CD8-positive, alpha-beta memory T cell (primary cell): ENCODE measurements around the gene BICDL1. TPM values are rescaled to one million over a fixed set of nuclear protein-coding genes. Genes with fewer than 3 reads are reported as not detected.
A peak's percentile ranks its signal among the peaks of the same experiment; 100 is the strongest.

Source experiments
- CTCF ChIA-PET: fragments of 350-600 bp; sonication (Branson Sonifier 250); formaldehyde crosslinking; loops from one replicate; lab custom pipeline; 2021; ENCODE audit warnings: antibody characterized with exemption; lab: Charles Lee
- POLR2A ChIA-PET: fragments of 350-600 bp; sonication (Branson Sonifier 250); formaldehyde crosslinking; loops from one replicate; lab custom pipeline; 2021; ENCODE audit warnings: antibody characterized with exemption; lab: Charles Lee
- DNase-seq, 5 donors: peaks; one replicate each; pipeline versions ENCODE4 v3.0.0 to v3.0.0-alpha.2; 2020 to 2022; ENCODE audit warnings: mixed read lengths in 1 of 5
- H3K27ac ChIP-seq: one replicate; pipeline ENCODE4 v1.7.0; 2013; ENCODE audit warnings: low read depth, mild to moderate bottlenecking, low read length, moderate library complexity
- H3K27me3 ChIP-seq: 2 replicates; pipeline ENCODE4 v1.7.0; 2013; ENCODE audit warnings: low read length, mild to moderate bottlenecking; ENCODE audit not compliant: insufficient read depth, poor library complexity, severe bottlenecking
- H3K36me3 ChIP-seq: 2 replicates; pipeline ENCODE4 v1.7.0; 2013; ENCODE audit warnings: mild to moderate bottlenecking, low read length, moderate library complexity; ENCODE audit not compliant: insufficient read depth
- H3K4me1 ChIP-seq: 2 replicates; pipeline ENCODE4 v1.7.0; 2013; ENCODE audit warnings: mild to moderate bottlenecking, low read length, moderate library complexity; ENCODE audit not compliant: insufficient read depth
- H3K4me3 ChIP-seq: 2 replicates; pipeline ENCODE4 v1.7.0; 2013; ENCODE audit warnings: mild to moderate bottlenecking, low read length
- H3K9me3 ChIP-seq: 2 replicates; pipeline ENCODE4 v1.7.0; 2013; ENCODE audit warnings: mild to moderate bottlenecking, low read length
- H3K27ac Mint-ChIP-seq, 8 donors: one replicate each; pipeline ENCODE4 v1.8.0; 2020 to 2021; ENCODE audit warnings: mixed read lengths in 8 of 8, mild to moderate bottlenecking in 6 of 8, inconsistent platforms in 3 of 8, moderate library complexity in 3 of 8
- H3K27me3 Mint-ChIP-seq, 2 donors: one replicate each; pipeline ENCODE4 v1.8.0; 2020 to 2021; ENCODE audit warnings: mixed read lengths in 2 of 2, mild to moderate bottlenecking in 1 of 2, moderate library complexity in 1 of 2
- H3K36me3 Mint-ChIP-seq, 3 donors: one replicate each; pipeline ENCODE4 v1.8.0; 2020 to 2021; ENCODE audit warnings: mixed read lengths in 3 of 3, inconsistent platforms in 1 of 3, mild to moderate bottlenecking in 1 of 3
- H3K4me1 Mint-ChIP-seq, 3 donors: one replicate each; pipeline ENCODE4 v1.8.0; 2020 to 2021; ENCODE audit warnings: mixed read lengths in 3 of 3, inconsistent platforms in 1 of 3, mild to moderate bottlenecking in 1 of 3
- H3K4me3 Mint-ChIP-seq, 7 donors: one replicate each; pipeline ENCODE4 v1.8.0; 2020 to 2021; ENCODE audit warnings: mixed read lengths in 7 of 7, mild to moderate bottlenecking in 6 of 7, moderate library complexity in 4 of 7, inconsistent platforms in 2 of 7
- H3K9me3 Mint-ChIP-seq, 5 donors: one replicate each; pipeline ENCODE4 v1.8.0; 2020 to 2022; ENCODE audit warnings: mixed read lengths in 5 of 5, mild to moderate bottlenecking in 3 of 5, moderate library complexity in 2 of 5, inconsistent platforms in 1 of 5
- polyA plus RNA-seq: library from polyadenylated mRNA; unstranded; fragments of 300-500 nt; fragmentation: Illumina TruSeq; gene quantifications from one replicate; pipeline ENCODE4 v1.2.3, GENCODE V29; 2021
- total RNA-seq, 2 experiments: library from RNA; stranded (reverse); gene quantifications; one replicate each; pipeline ENCODE4 v1.2.3, GENCODE V29; 2021

The BICDL1 gene
- total and polyA plus RNA-seq, 3 experiments from 2014 or later: 7.4 to 109 (median 106) TPM

- Histone ChIP-seq H3K27me3 (no peaks in the 10 kb centered on the region), H3K27ac (no peak overlapping the region), H3K4me3 (no peak overlapping the region), H3K4me1 (no peaks in the 10 kb centered on the region), H3K36me3 (peaks cover 22% of the 10 kb centered on the region), H3K9me3 (no peaks in the 10 kb centered on the region)
- H3K27me3 Mint-ChIP-seq: no peaks in the 10 kb centered on the region
- POLR2A ChIA-PET: interaction anchor here (0.7 kb wide), 1 partner anchor 1326 kb away, joined by 3 read pairs; no protein-coding TSS in a partner anchor
- CTCF ChIA-PET: interaction anchor here (1.3 kb wide), 1 partner anchor 57 kb away, joined by 4 read pairs; no protein-coding TSS in a partner anchor
- H3K4me3 Mint-ChIP-seq: no peak overlapping the region
- peaks cover 3 to 10% (median 9%) of the 10 kb centered on the region in 3 donors for H3K4me1 Mint-ChIP-seq
- no peak for DNase-seq
- no peaks in the 10 kb centered on the region for H3K9me3 Mint-ChIP-seq
- peak overlapping the region in 6 of 8 donors; percentile 35 to 84 (median 66) for H3K27ac Mint-ChIP-seq
- H3K36me3 Mint-ChIP-seq: peaks cover 0 to 89% (median 17%) of the 10 kb centered on the region in 3 donors
Measured at GRCh38 chr12:120064054-120064940, 75.3 kb downstream of the BICDL1 start.

- H3K27ac Mint-ChIP-seq: no peak overlapping the region
- DNase-seq: no peak
- no peak overlapping the region for H3K27ac ChIP-seq
- ChIA-PET POLR2A (no interaction called here), CTCF (no interaction called here)
- no peaks in the 10 kb centered on the region for H3K27me3 Mint-ChIP-seq
- peaks cover 6 to 9% (median 6%) of the 10 kb centered on the region in 3 donors for H3K4me1 Mint-ChIP-seq
- no peaks in the 10 kb centered on the region for H3K27me3 ChIP-seq
- H3K9me3 ChIP-seq: no peaks in the 10 kb centered on the region
- H3K4me3 Mint-ChIP-seq: no peak overlapping the region
- H3K9me3 Mint-ChIP-seq: no peaks in the 10 kb centered on the region
- H3K4me1 ChIP-seq: no peaks in the 10 kb centered on the region
- peaks cover 22% of the 10 kb centered on the region for H3K36me3 ChIP-seq
- H3K36me3 Mint-ChIP-seq: peaks cover 0 to 95% (median 17%) of the 10 kb centered on the region in 3 donors
- H3K4me3 ChIP-seq: no peak overlapping the region
Measured at GRCh38 chr12:120065472-120065871, 76.4 kb downstream of the BICDL1 start.

- Histone ChIP-seq H3K9me3 (no peaks in the 10 kb centered on the region), H3K4me1 (no peaks in the 10 kb centered on the region), H3K27me3 (no peaks in the 10 kb centered on the region), H3K4me3 (no peak overlapping the region), H3K36me3 (peaks cover 22% of the 10 kb centered on the region), H3K27ac (no peak overlapping the region)
- Mint-ChIP-seq H3K4me3 (no peak overlapping the region), H3K4me1 (peaks cover 4 to 9% (median 6%) of the 10 kb centered on the region in 3 donors), H3K27me3 (no peaks in the 10 kb centered on the region), H3K36me3 (peaks cover 0 to 92% (median 16%) of the 10 kb centered on the region in 3 donors), H3K9me3 (no peaks in the 10 kb centered on the region), H3K27ac (peak overlapping the region in 2 of 8 donors; percentile 54 to 78)
- POLR2A ChIA-PET: no interaction called here
- CTCF ChIA-PET: interaction anchor here (1.1 kb wide), 1 partner anchor 21 kb away, joined by 3 read pairs; no protein-coding TSS in a partner anchor
- DNase-seq: no peak
Measured at GRCh38 chr12:120066341-120066740, 77.3 kb downstream of the BICDL1 start.

GRCh38 chr12:120067084-120067869 is 78.2 kb downstream of the BICDL1 start:
- Histone ChIP-seq H3K4me1 (no peaks in the 10 kb centered on the region), H3K4me3 (no peak overlapping the region), H3K27ac (no peak overlapping the region), H3K9me3 (no peaks in the 10 kb centered on the region), H3K36me3 (peaks cover 19% of the 10 kb centered on the region), H3K27me3 (no peaks in the 10 kb centered on the region)
- Mint-ChIP-seq H3K4me1 (peaks cover 4 to 6% (median 5%) of the 10 kb centered on the region in 3 donors), H3K36me3 (peaks cover 0 to 92% (median 18%) of the 10 kb centered on the region in 3 donors), H3K27me3 (no peaks in the 10 kb centered on the region), H3K4me3 (no peak overlapping the region), H3K9me3 (no peaks in the 10 kb centered on the region), H3K27ac (peak overlapping the region in 7 of 8 donors; percentile 6 to 74 (median 52))
- no peak for DNase-seq
- POLR2A ChIA-PET: no interaction called here
- CTCF ChIA-PET: interaction anchor here (1.1 kb wide), 1 partner anchor 20 kb away, joined by 3 read pairs; no protein-coding TSS in a partner anchor

- DNase-seq: no peak
- POLR2A ChIA-PET: no interaction called here
- Mint-ChIP-seq H3K27ac (peak overlapping the region in 4 of 8 donors; percentile 44 to 74 (median 57)), H3K9me3 (no peaks in the 10 kb centered on the region), H3K4me3 (no peak overlapping the region), H3K4me1 (peaks cover 1 to 6% (median 4%) of the 10 kb centered on the region in 3 donors), H3K36me3 (peaks cover 0 to 92% (median 20%) of the 10 kb centered on the region in 3 donors), H3K27me3 (no peaks in the 10 kb centered on the region)
- CTCF ChIA-PET: no interaction called here
- Histone ChIP-seq H3K9me3 (no peaks in the 10 kb centered on the region), H3K4me3 (no peak overlapping the region), H3K4me1 (no peaks in the 10 kb centered on the region), H3K36me3 (peaks cover 23% of the 10 kb centered on the region), H3K27ac (no peak overlapping the region), H3K27me3 (no peaks in the 10 kb centered on the region)
Measured at GRCh38 chr12:120067901-120068300, 78.9 kb downstream of the BICDL1 start.

- ChIA-PET POLR2A (no interaction called here), CTCF (interaction anchor here (0.6 kb wide), 1 partner anchor 18 kb away, joined by 3 read pairs; no protein-coding TSS in a partner anchor)
- Mint-ChIP-seq H3K27ac (peak overlapping the region in 1 of 8 donors; percentile 66), H3K4me3 (no peak overlapping the region), H3K9me3 (no peaks in the 10 kb centered on the region), H3K4me1 (peaks cover under 1 to 10% (median 8%) of the 10 kb centered on the region in 3 donors), H3K27me3 (no peaks in the 10 kb centered on the region), H3K36me3 (peaks cover 0 to 90% (median 23%) of the 10 kb centered on the region in 3 donors)
- Histone ChIP-seq H3K36me3 (peaks cover 18% of the 10 kb centered on the region), H3K4me3 (no peak overlapping the region), H3K9me3 (no peaks in the 10 kb centered on the region), H3K27me3 (no peaks in the 10 kb centered on the region), H3K4me1 (peaks cover 2% of the 10 kb centered on the region), H3K27ac (no peak overlapping the region)
- DNase-seq: no peak
Measured at GRCh38 chr12:120069278-120069677, 80.2 kb downstream of the BICDL1 start.

- H3K9me3 ChIP-seq: no peaks in the 10 kb centered on the region
- no peak overlapping the region for H3K27ac ChIP-seq
- POLR2A ChIA-PET: no interaction called here
- Mint-ChIP-seq H3K4me1 (peaks cover 12 to 20% (median 16%) of the 10 kb centered on the region in 3 donors), H3K4me3 (no peak overlapping the region), H3K9me3 (no peaks in the 10 kb centered on the region), H3K27me3 (no peaks in the 10 kb centered on the region), H3K36me3 (peaks cover 0 to 85% (median 21%) of the 10 kb centered on the region in 3 donors), H3K27ac (peak overlapping the region in 3 of 8 donors; percentile 18 to 33 (median 33))
- peaks cover 10% of the 10 kb centered on the region for H3K36me3 ChIP-seq
- no peak for DNase-seq
- H3K27me3 ChIP-seq: no peaks in the 10 kb centered on the region
- H3K4me3 ChIP-seq: no peak overlapping the region
- H3K4me1 ChIP-seq: peaks cover 15% of the 10 kb centered on the region
- CTCF ChIA-PET: no interaction called here
Measured at GRCh38 chr12:120071493-120072020, 82.5 kb downstream of the BICDL1 start.
